GM19438 (cell line): ENCODE results near the gene ATP6AP1.
A peak's percentile ranks its signal among the peaks of the same experiment; 100 is the strongest.

Source experiments
- ATAC-seq: cut with Tn5 transposase; IDR thresholded peaks from one replicate; pipeline ENCODE4 v1.9.1; 2021; ENCODE audit warnings: low read depth; ENCODE audit not compliant: unreplicated experiment

Gene ATP6AP1

GRCh38 chrX:154443992-154444754, 15.7 kb downstream of the ATP6AP1 start, which contains the start of gene FAM50A:
Gene FAM50A (plus strand): TSS chrX:154444141. CDS start chrX:154444236, 95 bp downstream.
- ATAC-seq = peak; percentile 63

GRCh38 chrX:154444755-154445246, 16.3 kb downstream of the ATP6AP1 start:
- no peak for ATAC-seq

DNA sequence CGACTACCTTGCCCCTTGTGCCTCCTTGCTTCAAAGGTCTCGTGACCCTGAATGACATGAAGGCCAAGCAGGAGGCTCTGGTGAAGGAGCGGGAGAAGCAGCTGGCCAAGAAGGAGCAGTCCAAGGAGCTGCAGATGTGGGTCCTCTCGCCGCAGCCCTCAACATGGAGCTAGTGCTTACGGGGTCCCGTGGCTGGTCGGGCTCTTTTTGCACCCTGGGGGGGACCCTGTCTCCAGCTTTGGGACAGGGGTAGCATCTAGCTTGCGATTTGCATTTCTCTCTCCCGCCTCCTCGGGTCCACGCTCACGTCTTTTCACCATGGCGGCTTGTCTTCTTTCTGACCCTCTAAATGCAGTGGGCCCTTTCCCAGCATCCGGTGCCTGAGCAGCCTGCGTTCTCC, 17.3 kb downstream of the ATP6AP1 start:
- no peak for ATAC-seq

GRCh38 chrX:154446430-154446829, 18.0 kb downstream of the ATP6AP1 start:
- ATAC-seq = no peak

DNA sequence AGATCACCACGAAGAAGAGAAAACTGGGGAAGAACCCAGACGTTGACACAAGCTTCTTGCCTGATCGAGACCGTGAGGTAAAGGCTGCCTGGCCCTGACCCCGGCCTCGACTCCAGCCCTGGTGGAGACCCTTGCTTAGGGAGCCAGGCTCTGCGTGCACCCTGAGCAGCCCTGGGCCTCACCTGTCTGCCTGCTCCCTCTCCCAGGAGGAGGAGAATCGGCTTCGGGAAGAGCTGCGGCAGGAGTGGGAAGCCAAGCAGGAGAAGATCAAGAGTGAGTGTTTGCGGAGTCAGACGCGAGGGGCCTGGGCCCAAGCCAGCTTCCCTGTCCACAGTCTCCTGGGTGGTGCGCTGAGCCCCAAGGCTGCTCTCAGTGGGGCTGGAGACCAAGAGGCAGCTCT, 20.0 kb downstream of the ATP6AP1 start:
- no peak for ATAC-seq

DNA sequence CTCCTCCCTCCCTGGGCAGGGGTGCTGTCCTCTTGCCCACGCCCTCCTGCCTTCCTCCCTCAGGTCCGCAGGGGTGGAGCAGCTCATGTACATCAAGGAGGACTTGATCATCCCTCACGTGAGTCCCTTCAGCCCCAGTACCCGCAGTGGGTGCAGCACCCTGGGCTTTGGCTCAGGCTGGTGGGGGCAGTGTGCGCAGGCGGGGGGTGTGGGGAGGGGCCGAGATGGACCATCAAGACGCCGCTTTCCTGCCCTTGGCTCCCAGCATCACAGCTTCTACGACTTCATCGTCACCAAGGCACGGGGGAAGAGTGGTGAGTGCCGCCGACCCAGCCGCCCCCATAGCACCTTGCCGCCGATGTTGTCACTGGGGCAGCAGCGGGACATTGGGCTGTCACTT, 21.1 kb downstream of the ATP6AP1 start:
- no peak for ATAC-seq

DNA sequence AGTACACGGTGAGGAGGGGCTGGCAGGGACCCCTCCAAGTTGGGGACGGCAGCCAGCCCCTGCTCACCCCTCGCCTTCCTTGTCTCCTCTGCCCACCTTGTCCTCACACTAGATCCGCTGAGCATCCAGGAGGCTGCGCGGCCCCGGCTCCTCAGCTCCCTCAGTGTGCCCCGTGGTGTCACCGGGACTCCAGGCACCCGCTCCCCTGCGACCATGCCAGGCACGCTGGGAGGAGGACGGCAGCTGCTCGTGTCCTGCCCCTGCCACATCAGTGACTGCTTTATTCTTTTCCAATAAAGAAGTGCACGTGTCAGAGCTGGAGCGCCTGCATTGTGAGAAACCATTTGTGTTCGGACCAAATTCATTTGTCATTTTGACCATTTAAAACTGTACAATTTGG, 21.8 kb downstream of the ATP6AP1 start:
- ATAC-seq = no peak

GRCh38 chrX:154452823-154453222, 24.3 kb downstream of the ATP6AP1 start:
- ATAC-seq = no peak

DNA sequence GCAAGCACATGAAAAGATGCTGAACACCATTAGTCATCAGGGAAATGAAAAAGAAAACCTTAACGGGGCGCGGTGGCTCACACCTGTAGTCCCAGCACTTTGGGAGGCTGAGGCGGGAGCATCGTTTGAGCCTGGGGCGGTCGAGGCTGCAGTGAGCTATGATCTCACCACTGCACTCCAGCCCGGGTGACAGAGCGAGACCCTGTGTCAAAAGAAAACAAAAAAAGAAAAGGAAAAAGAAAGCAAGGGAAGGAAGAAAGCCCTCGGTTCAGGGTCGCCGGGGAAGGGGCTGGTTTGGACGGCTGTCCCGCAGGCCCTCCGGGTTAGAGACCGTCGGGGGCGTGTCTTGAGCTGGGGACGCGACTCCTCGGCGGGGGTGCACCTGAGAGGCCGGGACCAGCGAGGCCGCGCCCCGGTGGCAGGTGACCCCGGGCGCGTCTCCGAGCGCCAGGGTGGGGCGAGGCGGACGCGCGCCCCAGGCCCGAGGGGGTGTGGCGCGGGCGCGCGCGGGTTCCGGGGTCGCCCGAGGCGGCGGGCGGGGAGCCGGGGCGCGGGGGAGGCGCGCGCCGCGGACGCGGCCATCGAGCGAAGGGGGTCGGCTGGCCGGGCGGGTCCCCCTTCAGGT, 29.1 kb downstream of the ATP6AP1 start:
- ATAC-seq = no peak

GRCh38 chrX:154458116-154458953, 29.9 kb downstream of the ATP6AP1 start, which contains the start of gene PLXNA3:
Gene PLXNA3 (plus strand): TSS chrX:154458281. CDS start chrX:154460184, 1,903 bp downstream.
- ATAC-seq = no peak

- ATAC-seq = no peak
Observed at GRCh38 chrX:154458954-154459778, 30.7 kb downstream of the ATP6AP1 start.

DNA sequence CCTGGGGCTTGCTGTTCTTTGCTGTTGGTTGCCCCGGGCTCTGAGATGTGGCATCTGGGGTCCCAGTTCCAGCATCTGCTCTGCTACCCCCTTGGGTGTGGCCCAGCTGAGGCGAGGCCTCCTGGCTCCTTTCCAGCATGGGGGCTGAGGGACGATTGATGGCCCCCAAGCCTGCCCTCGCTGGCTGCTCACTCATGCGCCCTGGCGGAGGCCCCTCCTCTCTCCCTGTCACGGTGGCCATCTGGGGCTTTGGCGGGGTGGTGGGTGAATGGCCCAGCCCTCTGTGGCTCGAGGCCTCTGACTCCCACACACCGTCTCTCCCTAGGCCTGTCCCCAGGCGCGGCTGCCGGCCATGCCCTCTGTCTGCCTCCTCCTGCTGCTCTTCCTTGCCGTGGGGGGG, 31.4 kb downstream of the ATP6AP1 start:
- ATAC-seq = no peak

DNA sequence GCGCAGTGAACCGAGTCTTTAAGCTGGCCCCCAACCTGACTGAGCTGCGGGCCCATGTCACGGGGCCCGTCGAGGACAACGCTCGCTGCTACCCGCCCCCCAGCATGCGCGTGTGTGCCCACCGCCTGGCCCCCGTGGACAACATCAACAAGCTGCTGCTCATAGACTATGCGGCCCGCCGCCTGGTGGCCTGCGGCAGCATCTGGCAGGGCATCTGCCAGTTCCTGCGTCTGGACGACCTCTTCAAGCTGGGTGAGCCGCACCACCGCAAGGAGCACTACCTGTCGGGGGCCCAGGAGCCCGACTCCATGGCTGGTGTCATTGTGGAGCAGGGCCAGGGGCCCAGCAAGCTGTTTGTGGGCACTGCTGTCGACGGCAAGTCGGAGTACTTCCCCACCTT, 31.8 kb downstream of the ATP6AP1 start:
- ATAC-seq = no peak

- ATAC-seq = no peak
Observed at GRCh38 chrX:154462396-154462795, 33.9 kb downstream of the ATP6AP1 start.

- no peak for ATAC-seq
Observed at GRCh38 chrX:154463611-154464220, 35.2 kb downstream of the ATP6AP1 start.

DNA sequence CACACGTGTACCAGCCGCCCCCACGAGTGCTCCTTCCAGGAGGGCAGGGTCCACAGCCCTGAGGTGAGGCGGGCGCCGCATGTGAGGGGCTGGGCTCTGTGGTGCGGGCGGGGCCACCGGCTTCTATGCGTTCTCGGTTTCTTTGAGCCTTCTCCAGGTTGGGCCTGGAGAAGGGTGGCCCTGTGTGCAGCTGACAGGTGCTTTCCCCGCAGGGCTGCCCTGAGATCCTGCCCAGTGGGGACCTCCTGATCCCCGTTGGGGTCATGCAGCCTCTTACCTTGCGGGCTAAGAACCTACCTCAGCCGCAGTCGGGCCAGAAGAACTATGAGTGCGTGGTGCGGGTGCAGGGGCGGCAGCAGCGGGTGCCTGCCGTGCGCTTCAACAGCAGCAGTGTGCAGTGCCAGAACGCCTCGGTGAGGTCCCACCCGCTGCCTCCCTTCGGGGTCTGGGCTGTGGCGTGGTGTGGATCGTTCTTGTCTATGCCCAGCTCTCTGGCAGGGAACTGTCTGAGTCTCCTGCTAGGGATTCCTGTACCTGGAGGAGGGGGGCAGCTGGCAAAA, 36.4 kb downstream of the ATP6AP1 start:
- no peak for ATAC-seq

GRCh38 chrX:154465601-154466000, 37.1 kb downstream of the ATP6AP1 start:
- ATAC-seq = no peak

DNA sequence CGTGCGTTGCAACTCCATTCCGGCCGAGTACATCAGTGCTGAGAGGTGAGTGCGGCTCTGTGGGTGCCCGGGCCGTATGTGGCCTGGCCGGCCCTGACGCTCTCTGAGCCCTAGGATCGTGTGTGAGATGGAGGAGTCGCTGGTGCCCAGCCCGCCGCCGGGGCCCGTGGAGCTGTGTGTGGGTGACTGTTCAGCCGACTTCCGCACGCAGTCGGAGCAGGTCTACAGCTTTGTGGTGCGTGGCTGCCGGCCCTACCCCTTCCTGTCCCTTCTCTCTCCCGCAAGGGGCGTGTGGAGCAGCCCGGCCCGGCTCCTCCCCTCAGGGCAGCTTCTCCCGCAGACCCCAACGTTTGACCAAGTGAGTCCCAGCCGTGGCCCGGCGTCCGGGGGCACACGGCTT, 37.6 kb downstream of the ATP6AP1 start:
- no peak for ATAC-seq

DNA sequence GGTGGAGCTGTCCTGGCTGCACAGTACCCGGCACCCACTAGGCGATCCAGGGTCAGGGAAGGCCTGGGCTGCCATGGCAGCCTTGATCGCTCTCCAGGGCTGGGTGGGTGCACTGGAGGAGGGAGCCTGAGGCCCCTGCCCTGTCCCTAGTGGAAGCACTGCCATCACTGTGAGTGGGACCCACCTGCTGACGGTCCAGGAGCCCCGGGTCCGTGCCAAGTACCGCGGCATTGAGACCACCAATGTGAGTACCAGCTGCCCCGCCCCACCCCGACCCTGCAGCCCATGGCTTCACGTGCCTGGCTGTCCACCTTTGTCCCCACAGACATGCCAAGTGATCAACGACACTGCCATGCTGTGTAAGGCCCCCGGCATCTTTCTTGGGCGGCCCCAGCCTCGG, 38.4 kb downstream of the ATP6AP1 start:
- ATAC-seq = no peak
